ENCODE measurements around the gene ITGA5. TPM values are rescaled to one million over a fixed set of nuclear protein-coding genes. Genes with fewer than 3 reads are reported as not detected.
A peak's percentile ranks its signal among the peaks of the same experiment; 100 is the strongest.

Gene ITGA5
- total RNA-seq, 1 experiment from 2014 or later: 75.8 TPM

GRCh38 chr12:54420766-54421144 lies 1.7 kb upstream of the ITGA5 start:
- CTCF ChIA-PET: interaction anchor here (0.6 to 1.6 kb wide), 3 partner anchors 21 to 88 kb away, joined by 3 to 4 read pairs (median 3); no protein-coding TSS in a partner anchor
- H3K9me3 ChIP-seq (ENCODE audit: control insufficient read depth, insufficient read depth, low read depth, low read length): no peaks in the 10 kb centered on the region
- no peak for ATAC-seq
- H3K4me3 ChIP-seq (ENCODE audit: low read depth in 2 of 2, low read length in 2 of 2): no peak overlapping the region
- in situ Hi-C loops (cut with HindIII; ENCODE audit: low pct_unique_long_range_greater_than_20kb, low sequenced_read_pairs) (no loop called here), intact Hi-C loops (cut with micrococcal nuclease; ENCODE audit: unreplicated experiment) (no loop called here)
- no TSS peak for BruUV-seq (replicated peaks)
- H3K36me3 ChIP-seq (ENCODE audit: control insufficient read depth, insufficient read depth, low read length): no peaks in the 10 kb centered on the region; the same call in 1 of the 2 replicates
- TF ChIP-seq POLR2AphosphoS5 (IDR thresholded peaks at IDR 0.05; ENCODE audit: low read depth, low read length) (no peak), TCF7L2 (IDR thresholded peaks at IDR 0.05; ENCODE audit: low read depth, low read length) (no peak), REST (IDR thresholded peaks at IDR 0.05; ENCODE audit: insufficient read depth in 1 of 2, low read depth in 2 of 2, low read length in 1 of 2) (no peak)
- POLR2A ChIA-PET: no interaction called here
- H3K27ac ChIP-seq (ENCODE audit: low read length): 0 out of 2 replicates have a peak overlapping the region, but pooled peaks have one; percentile 18
- no peaks in the 10 kb centered on the region for H3K27me3 ChIP-seq (ENCODE audit: control insufficient read depth, insufficient read depth, low read length)
- peaks cover 26% of the 10 kb centered on the region for H3K4me1 ChIP-seq (ENCODE audit: control insufficient read depth, insufficient read depth, low read length)
- DNase-seq (ENCODE audit: low read depth, low spot score): no peak

GRCh38 chr12:54418441-54419087 lies 502 bp downstream of the ITGA5 start:
- ATAC-seq (peak; percentile 15; the same call in 1 of the 2 replicates), DNase-seq (ENCODE audit: low read depth, low spot score) (no peak)
- peak overlapping the region; percentile 71 to 86 for H3K4me3 ChIP-seq (ENCODE audit: low read depth in 2 of 2, low read length in 2 of 2)
- H3K36me3 ChIP-seq (ENCODE audit: control insufficient read depth, insufficient read depth, low read length): no peaks in the 10 kb centered on the region; the same call in 1 of the 2 replicates
- no peaks in the 10 kb centered on the region for H3K9me3 ChIP-seq (ENCODE audit: control insufficient read depth, insufficient read depth, low read depth, low read length)
- no peaks in the 10 kb centered on the region for H3K27me3 ChIP-seq (ENCODE audit: control insufficient read depth, insufficient read depth, low read length)
- ChIA-PET CTCF (interaction anchor here (0.7 kb wide), 1 partner anchor 19 kb away, joined by 4 read pairs; no protein-coding TSS in a partner anchor), POLR2A (interaction anchor here (0.6 kb wide), 2 partner anchors 48 to 72 kb away, joined by 3 to 8 read pairs; no protein-coding TSS in a partner anchor)
- H3K4me1 ChIP-seq (ENCODE audit: control insufficient read depth, insufficient read depth, low read length): peaks cover 35% of the 10 kb centered on the region
- no peak for TF ChIP-seq POLR2AphosphoS5 (IDR thresholded peaks at IDR 0.05; ENCODE audit: low read depth, low read length)
- TF ChIP-seq REST (IDR thresholded peaks at IDR 0.05; ENCODE audit: insufficient read depth in 1 of 2, low read depth in 2 of 2, low read length in 1 of 2): no peak
- no peak for TF ChIP-seq CTCF (IDR thresholded peaks at IDR 0.05)
- no peak for TF ChIP-seq SIN3A (IDR thresholded peaks at IDR 0.05; ENCODE audit: borderline replicate concordance, insufficient read depth, low read depth, low read length)
- TF ChIP-seq TCF7L2 (IDR thresholded peaks at IDR 0.05; ENCODE audit: low read depth, low read length): no peak
- peak overlapping the region; percentile 93 for H3K27ac ChIP-seq (ENCODE audit: low read length)
- in situ Hi-C loops (cut with HindIII; ENCODE audit: low pct_unique_long_range_greater_than_20kb, low sequenced_read_pairs) (no loop called here), intact Hi-C loops (cut with micrococcal nuclease; ENCODE audit: unreplicated experiment) (no loop called here)
- no TSS peak for BruUV-seq (replicated peaks)

All from Panc1 (cell line).